GM23338 (cell line): ENCODE results near the gene KIF5A. TPM values are rescaled to one million over a fixed set of nuclear protein-coding genes. Genes with fewer than 3 reads are reported as not detected.

Source experiments
- ATAC-seq: fragments of 200-7000 bp; cut with Tn5 transposase; 3 replicates; pipeline ENCODE4 v1.9.1; 2020
- DNase-seq: peaks from one replicate; pipeline ENCODE4 v3.0.0-alpha.2; 2015; ENCODE audit warnings: low spot score
- H2AFZ ChIP-seq: fragments of 200-600 bp; sonication (generic); 2 replicates; pipeline ENCODE4 v1.8.0; 2016; ENCODE audit warnings: antibody characterized with exemption, mild to moderate bottlenecking, moderate library complexity
- H3F3A ChIP-seq: fragments of 200-600 bp; sonication (generic); replicated peaks from 2 replicates; pipeline ENCODE4 v1.8.0; 2017; ENCODE audit warnings: antibody characterized with exemption, mixed run types, low read depth
- H3K27ac ChIP-seq: fragments of 200-600 bp; sonication (generic); 2 replicates; pipeline ENCODE4 v1.6.1; 2016; ENCODE audit warnings: low read depth
- H3K27me3 ChIP-seq: fragments of 200-600 bp; sonication (generic); 2 replicates; pipeline ENCODE4 v1.8.0; 2016; ENCODE audit warnings: mild to moderate bottlenecking, mixed run types, moderate library complexity; ENCODE audit not compliant: insufficient read depth
- H3K36me3 ChIP-seq: fragments of 200-600 bp; sonication (generic); 2 replicates; pipeline ENCODE4 v1.8.0; 2016; ENCODE audit warnings: mild to moderate bottlenecking; ENCODE audit not compliant: insufficient read depth
- H3K4me1 ChIP-seq: fragments of 200-600 bp; sonication (generic); 2 replicates; pipeline ENCODE4 v1.8.0; 2016; ENCODE audit warnings: mild to moderate bottlenecking, moderate library complexity; ENCODE audit not compliant: insufficient read depth
- H3K4me2 ChIP-seq: fragments of 200-600 bp; sonication (generic); 2 replicates; pipeline ENCODE4 v1.7.1; 2017; ENCODE audit warnings: mixed run types
- H3K4me3 ChIP-seq: fragments of 200-600 bp; sonication (generic); 2 replicates; pipeline ENCODE4 v1.6.1; 2016; ENCODE audit warnings: mixed run types
- H3K79me2 ChIP-seq: fragments of 200-600 bp; sonication (generic); replicated peaks from 2 replicates; pipeline ENCODE4 v1.8.0; 2017; ENCODE audit warnings: mild to moderate bottlenecking; ENCODE audit not compliant: insufficient read depth
- H3K9me2 ChIP-seq: fragments of 200-600 bp; sonication (generic); 2 replicates; pipeline ENCODE4 v1.8.0; 2017; ENCODE audit not compliant: insufficient read depth
- H4K20me1 ChIP-seq: fragments of 200-600 bp; sonication (generic); replicated peaks from 2 replicates; pipeline ENCODE4 v1.8.0; 2017; ENCODE audit warnings: mild to moderate bottlenecking; ENCODE audit not compliant: insufficient read depth
- H3K27ac Mint-ChIP-seq: 2 replicates; pipeline ENCODE4 v1.8.0; 2020; ENCODE audit warnings: inconsistent platforms, mild to moderate bottlenecking, moderate library complexity, mixed read lengths
- H3K27me3 Mint-ChIP-seq: 3 replicates; pipeline ENCODE4 v1.8.0; 2022; ENCODE audit warnings: low read depth, mild to moderate bottlenecking, moderate library complexity, mixed read lengths, inconsistent platforms; ENCODE audit not compliant: insufficient read depth, poor library complexity
- H3K36me3 Mint-ChIP-seq: 3 replicates; pipeline ENCODE4 v1.8.0; 2021; ENCODE audit warnings: low read depth, mild to moderate bottlenecking, inconsistent platforms, moderate library complexity, mixed read lengths
- H3K4me1 Mint-ChIP-seq: 3 replicates; pipeline ENCODE4 v1.8.0; 2020; ENCODE audit warnings: mild to moderate bottlenecking, inconsistent platforms, mixed read lengths
- H3K4me3 Mint-ChIP-seq: 3 replicates; pipeline ENCODE4 v1.8.0; 2021; ENCODE audit warnings: moderate library complexity, mild to moderate bottlenecking, inconsistent platforms, mixed read lengths
- H3K9me3 Mint-ChIP-seq: 3 replicates; pipeline ENCODE4 v1.8.0; 2020; ENCODE audit warnings: moderate library complexity, mild to moderate bottlenecking, inconsistent platforms, mixed read lengths
- CREB1 ChIP-seq: fragments of 250-450 bp; sonication (Bioruptor Pico); IDR thresholded peaks from 2 replicates; pipeline ENCODE4 v1.5.0; 2020; ENCODE audit warnings: low read depth, mild to moderate bottlenecking, moderate library complexity
- EZH2 ChIP-seq: fragments of 200-600 bp; sonication (generic); IDR thresholded peaks from one replicate; pipeline ENCODE4 v1.8.0; 2017; ENCODE audit warnings: antibody characterized with exemption, mild to moderate bottlenecking, low read depth; ENCODE audit not compliant: unreplicated experiment
- JUNB ChIP-seq: IDR thresholded peaks from one replicate; pipeline ENCODE4 v1.6.1; 2016; ENCODE audit warnings: antibody characterized with exemption; ENCODE audit not compliant: unreplicated experiment
- POLR2AphosphoS5 ChIP-seq: IDR thresholded peaks from 2 replicates; pipeline ENCODE4 v1.6.1; 2016; ENCODE audit warnings: antibody characterized with exemption, low read depth
- REST ChIP-seq: IDR thresholded peaks from one replicate; pipeline ENCODE4 v1.6.1; 2018; ENCODE audit warnings: antibody characterized with exemption; ENCODE audit not compliant: unreplicated experiment
- STAT1 ChIP-seq: IDR thresholded peaks from one replicate; pipeline ENCODE4 v1.6.1; 2016; ENCODE audit warnings: antibody characterized with exemption; ENCODE audit not compliant: unreplicated experiment
- ZNF462 ChIP-seq: fragments of 250-450 bp; sonication (Bioruptor Pico); IDR thresholded peaks from 2 replicates; pipeline ENCODE4 v1.5.0; 2020; ENCODE audit warnings: mild to moderate bottlenecking, moderate library complexity
- polyA plus RNA-seq: library from polyadenylated mRNA; unstranded; fragments of >200 nt; fragmentation: Nextera tagmentation; extraction: Ambion mirVana; gene quantifications from 2 replicates; pipeline ENCODE4 v1.2.1, GENCODE V29; 2016
- total RNA-seq: library from RNA; depleted of rRNA; stranded (reverse); fragments of >200 nt; shearing (Covaris generic); gene quantifications from 2 replicates; pipeline ENCODE4 v1.2.3, GENCODE V29; 2014
- TF ChIP-seq, protein P1 (sequence below): IDR thresholded peaks from 2 replicates; pipeline ENCODE4 v1.6.1; 2016; ENCODE audit warnings: antibody characterized with exemption
- TF ChIP-seq, protein P2 (sequence below), 2 experiments: fragments of 200-600 bp in 1 of 2; sonication (generic) in 1 of 2; conservative IDR thresholded peaks; 2 replicates each; pipeline versions ENCODE4 v1.5.1 to v1.6.1; 2016 to 2017; ENCODE audit warnings: antibody characterized with exemption in 2 of 2, low read depth in 2 of 2, mild to moderate bottlenecking in 2 of 2, moderate library complexity in 1 of 2

The KIF5A gene
- total and polyA plus RNA-seq, 2 experiments from 2014 or later = 11.1 to 21.3 TPM

DNA sequence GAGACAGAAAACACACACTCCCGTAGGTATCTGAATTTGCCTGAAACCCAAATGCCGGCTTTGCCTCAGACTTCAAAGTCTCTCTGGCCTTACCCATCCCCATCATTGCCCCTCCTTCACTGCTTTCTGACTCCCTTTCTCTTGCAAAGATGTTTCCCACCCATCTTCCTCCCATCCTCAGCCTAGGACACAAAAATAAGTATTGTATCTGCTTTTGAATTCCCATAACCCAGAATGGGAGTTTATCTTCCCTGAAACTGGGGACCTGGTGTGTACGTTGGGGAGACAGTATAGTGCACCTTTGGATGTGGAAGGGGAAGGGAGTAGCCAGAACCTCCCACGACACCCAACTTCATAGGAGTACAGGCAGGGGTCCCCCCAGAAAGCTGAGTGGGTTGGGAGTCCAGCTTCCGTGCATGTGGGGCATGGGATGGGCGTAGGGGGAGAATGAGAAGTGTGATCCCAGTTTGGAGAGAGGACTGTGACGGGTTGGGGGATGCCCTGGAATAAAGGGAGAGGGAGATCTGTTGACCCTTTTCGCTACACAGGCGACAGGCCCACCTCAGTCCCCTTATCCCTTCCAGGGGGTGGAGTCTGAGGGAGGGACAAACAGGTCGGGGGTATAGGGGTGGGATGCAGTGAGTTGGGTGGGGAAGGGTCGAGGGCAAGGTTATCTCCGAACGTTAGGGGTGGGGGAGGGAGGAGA, 488 bp upstream of the KIF5A start (continued):
- TF ChIP-seq ZNF462 (CRISPR knock-in tag) (no peak), STAT1 (no peak), CREB1 (CRISPR knock-in tag) (no peak)

GRCh38 chr12:57550641-57551549, 1.1 kb downstream of the KIF5A start:
- no peak overlapping the region for H3K27ac ChIP-seq
- Mint-ChIP-seq H3K4me1 (peaks cover 56% of the 10 kb centered on the region), H3K27ac (no peak overlapping the region), H3K9me3 (no peaks in the 10 kb centered on the region), H3K4me3 (peak overlapping the region; percentile 79), H3K36me3 (no peaks in the 10 kb centered on the region; the same call in 2 of the 3 replicates), H3K27me3 (peaks cover 13% of the 10 kb centered on the region)
- peaks cover 14% of the 10 kb centered on the region for H3K27me3 ChIP-seq
- ATAC-seq (no peak), DNase-seq (no peak)
- H3K36me3 ChIP-seq = no peaks in the 10 kb centered on the region
- peak overlapping the region; percentile 99; the same call in 1 of the 2 replicates for H2AFZ ChIP-seq
- H3K9me2 ChIP-seq = no peaks in the 10 kb centered on the region
- H3K79me2 ChIP-seq = peaks cover 41% of the 10 kb centered on the region
- H4K20me1 ChIP-seq = peaks cover 20% of the 10 kb centered on the region
- H3F3A ChIP-seq = peaks cover 12% of the 10 kb centered on the region
- peak overlapping the region; percentile 99 for H3K4me3 ChIP-seq
- H3K4me2 ChIP-seq = peak overlapping the region; percentile 88
- H3K4me1 ChIP-seq = peaks cover 35% of the 10 kb centered on the region
- TF ChIP-seq, protein P1, sequence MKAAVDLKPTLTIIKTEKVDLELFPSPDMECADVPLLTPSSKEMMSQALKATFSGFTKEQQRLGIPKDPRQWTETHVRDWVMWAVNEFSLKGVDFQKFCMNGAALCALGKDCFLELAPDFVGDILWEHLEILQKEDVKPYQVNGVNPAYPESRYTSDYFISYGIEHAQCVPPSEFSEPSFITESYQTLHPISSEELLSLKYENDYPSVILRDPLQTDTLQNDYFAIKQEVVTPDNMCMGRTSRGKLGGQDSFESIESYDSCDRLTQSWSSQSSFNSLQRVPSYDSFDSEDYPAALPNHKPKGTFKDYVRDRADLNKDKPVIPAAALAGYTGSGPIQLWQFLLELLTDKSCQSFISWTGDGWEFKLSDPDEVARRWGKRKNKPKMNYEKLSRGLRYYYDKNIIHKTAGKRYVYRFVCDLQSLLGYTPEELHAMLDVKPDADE = no peak
- TF ChIP-seq POLR2AphosphoS5 (no peak), REST (no peak), JUNB (no peak), STAT1 (no peak), EZH2 (no peak)
- TF ChIP-seq, protein P2, sequence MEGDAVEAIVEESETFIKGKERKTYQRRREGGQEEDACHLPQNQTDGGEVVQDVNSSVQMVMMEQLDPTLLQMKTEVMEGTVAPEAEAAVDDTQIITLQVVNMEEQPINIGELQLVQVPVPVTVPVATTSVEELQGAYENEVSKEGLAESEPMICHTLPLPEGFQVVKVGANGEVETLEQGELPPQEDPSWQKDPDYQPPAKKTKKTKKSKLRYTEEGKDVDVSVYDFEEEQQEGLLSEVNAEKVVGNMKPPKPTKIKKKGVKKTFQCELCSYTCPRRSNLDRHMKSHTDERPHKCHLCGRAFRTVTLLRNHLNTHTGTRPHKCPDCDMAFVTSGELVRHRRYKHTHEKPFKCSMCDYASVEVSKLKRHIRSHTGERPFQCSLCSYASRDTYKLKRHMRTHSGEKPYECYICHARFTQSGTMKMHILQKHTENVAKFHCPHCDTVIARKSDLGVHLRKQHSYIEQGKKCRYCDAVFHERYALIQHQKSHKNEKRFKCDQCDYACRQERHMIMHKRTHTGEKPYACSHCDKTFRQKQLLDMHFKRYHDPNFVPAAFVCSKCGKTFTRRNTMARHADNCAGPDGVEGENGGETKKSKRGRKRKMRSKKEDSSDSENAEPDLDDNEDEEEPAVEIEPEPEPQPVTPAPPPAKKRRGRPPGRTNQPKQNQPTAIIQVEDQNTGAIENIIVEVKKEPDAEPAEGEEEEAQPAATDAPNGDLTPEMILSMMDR (conservative IDR thresholded peaks at IDR 0.05; ENCODE audit: low read depth in 2 of 2) = no peak; a peak in 1 of 4 replicates
